ENCODE results near the gene POLR2E.
A peak's percentile ranks its signal among the peaks of the same experiment; 100 is the strongest.
"Not testable (repeated sequence)": the region's sequence is repeated elsewhere in the genome, so short reads cannot be mapped to it uniquely, and the experiment has no call there.

The POLR2E gene

DNA sequence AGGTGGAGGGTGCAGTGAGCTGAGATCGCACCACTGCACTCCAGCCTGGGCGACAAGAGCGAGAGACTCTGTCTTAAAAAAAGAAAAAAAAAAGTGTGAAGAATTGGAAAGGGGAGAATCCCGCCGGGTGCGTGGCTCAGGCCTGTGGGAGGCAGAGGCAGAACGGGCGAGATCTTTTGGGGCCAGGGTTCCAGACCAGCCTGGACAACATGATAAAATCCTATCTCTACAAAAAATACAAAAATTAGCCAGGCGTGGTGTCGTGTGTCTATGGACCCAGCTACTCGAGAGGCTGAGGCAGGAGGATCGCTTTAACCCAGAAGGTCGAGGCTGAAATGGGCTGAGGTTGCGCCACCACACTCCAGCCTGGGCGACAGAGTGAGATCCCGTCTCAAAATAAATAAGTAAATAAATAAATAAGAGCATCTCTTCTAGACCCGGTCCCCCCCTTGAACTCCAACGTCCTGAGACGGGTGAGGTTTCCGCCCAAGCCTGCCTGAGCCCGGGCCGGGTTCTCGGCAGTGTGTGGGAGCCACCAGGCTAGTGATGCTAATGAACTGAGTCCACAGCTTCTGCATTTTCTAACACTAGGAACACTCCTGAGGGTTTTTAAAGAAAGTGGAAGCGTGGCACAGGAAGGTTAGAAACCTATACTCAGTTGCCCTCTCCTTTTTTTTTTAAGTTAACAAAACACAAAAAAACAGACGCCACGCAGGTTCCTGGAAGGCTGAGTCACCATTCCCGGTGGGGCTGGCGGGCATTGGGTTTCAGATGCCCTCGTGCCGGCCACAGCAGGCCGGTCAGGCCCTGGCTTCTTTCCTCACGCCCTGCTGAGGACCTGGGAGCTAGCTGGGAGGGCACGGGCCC is 30.7 kb upstream of the POLR2E start:
- no peak for DNase-seq

GRCh38 chr19:1123885-1124677 is 28.9 kb upstream of the POLR2E start:
- DNase-seq: no peak

DNA sequence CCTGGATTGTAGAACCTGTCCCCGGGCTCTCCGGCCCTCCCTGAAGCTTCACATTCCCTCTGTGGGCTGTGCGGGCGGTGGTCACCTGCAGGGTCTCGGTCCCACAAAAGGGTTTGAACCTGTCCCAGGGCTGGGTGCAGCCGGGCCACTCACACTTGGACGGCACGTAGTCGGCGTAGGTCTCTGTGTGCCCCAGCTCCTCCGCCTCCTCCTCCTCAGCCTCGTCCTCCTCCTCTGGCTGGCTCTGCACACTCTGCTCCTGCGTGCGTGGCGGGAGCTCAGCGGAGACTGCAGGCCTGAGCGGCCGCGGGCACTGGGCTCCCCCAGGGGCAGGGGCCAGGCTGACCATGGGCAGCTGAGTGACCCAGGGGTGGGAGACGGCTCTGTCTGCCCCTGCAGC is 28.2 kb upstream of the POLR2E start:
- no peak for DNase-seq

- DNase-seq: no peak
Measured at GRCh38 chr19:1122972-1123363, 27.8 kb upstream of the POLR2E start.

GRCh38 chr19:1122021-1122971 is 27.1 kb upstream of the POLR2E start:
- DNase-seq: no peak

- no peak for DNase-seq
Measured at GRCh38 chr19:1121395-1121794, 26.2 kb upstream of the POLR2E start.

DNA sequence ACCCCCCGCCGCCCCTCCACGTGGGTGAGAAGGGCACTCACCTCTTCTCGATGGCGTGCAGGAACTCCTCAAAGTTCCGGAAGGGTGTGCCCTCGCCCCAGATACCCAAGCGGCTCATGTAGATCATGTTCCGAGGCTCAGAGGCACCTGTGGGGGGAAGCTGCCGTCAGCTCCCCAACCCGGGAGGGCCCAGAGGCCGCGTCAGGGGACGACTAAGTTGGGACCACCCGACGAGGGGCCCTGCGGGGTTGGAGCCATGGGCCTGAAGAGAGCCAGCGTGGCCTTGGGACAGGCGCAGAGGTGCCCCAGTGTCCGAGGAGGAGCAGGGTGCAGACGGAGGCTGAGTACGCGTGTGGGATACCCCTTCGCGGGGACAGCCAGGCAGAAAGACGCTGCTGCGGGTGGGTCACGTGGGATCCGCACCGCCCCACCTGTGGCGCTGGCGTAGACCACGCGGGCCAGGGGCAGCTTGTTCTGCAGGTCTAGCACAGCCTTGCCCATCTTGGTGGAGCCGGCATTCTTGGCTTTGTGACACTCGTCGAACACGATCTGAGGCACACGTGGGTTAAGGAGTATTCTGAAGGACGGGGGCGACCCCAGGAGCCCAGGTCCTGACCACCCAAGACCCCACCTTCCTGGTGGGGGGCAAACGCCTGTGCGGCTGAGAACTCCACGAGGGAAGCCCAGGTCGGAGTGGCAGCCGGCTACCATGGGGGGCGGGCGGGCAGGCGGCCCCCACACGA is 24.5 kb upstream of the POLR2E start:
- DNase-seq: no peak

DNA sequence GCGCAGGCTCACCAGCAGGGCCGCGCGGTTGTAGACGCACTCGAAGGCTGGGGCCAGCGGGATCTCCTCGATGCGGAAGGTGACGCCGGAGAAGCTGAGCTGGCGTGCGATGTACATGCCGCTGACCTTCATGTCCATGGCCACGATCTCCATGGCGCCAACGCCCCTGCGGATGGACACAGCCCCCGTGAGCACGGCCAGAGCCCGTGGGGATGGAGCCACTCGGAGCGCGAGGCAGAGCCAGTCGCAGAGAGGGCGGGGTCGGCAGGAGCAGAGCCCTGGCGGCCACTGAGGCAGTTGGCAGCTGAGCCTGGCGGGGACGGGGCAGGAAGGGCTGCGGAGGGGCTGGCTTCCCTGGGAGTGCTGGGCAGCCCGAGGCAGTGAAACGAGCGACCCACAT is 23.8 kb upstream of the POLR2E start:
- DNase-seq: no peak

GRCh38 chr19:1117654-1118053 is 22.5 kb upstream of the POLR2E start:
- DNase-seq: no peak

DNA sequence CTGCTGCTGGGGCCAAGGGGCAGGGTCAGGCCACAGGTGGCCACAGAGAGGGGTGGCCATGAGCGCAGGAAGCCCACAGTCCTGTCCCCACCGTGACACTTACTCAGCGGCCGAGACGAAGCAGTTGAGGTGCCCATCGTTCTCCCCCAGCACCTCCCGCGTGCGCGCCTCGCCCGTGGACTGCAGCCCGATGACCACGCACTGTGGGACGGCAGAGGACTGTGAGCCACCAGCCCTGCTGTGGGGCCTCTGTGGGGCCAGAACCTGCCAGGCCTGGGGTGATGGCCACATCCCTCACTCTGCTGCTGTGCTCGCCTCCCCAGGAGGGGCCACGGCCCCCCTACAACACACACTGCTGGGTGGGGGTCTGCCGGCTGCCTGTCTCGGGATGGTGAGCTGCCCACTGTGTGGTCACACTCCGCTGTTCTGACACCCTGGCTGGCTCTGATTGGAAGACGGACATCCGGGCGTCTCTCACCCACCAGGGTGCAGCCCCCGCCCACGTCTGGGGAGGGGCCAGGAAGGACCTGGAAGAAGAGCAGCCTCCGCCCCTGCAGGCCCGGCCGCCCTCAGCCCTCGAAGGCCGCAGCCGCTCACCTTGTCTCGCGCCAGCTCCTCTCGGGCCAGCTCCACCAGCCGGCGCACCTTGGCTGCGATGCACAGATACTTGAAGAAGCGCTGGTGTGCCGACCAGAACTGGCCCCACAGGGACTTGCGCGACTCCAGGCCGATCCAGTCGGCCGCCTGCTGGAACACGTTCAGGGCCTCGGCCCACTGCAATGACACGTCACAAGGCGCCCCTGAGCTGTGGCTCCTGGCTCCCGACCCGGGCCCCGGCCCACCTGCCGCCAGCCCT is 21.8 kb upstream of the POLR2E start:
- no peak for DNase-seq

GRCh38 chr19:1115646-1116420 is 20.7 kb upstream of the POLR2E start:
- DNase-seq: no peak

DNA sequence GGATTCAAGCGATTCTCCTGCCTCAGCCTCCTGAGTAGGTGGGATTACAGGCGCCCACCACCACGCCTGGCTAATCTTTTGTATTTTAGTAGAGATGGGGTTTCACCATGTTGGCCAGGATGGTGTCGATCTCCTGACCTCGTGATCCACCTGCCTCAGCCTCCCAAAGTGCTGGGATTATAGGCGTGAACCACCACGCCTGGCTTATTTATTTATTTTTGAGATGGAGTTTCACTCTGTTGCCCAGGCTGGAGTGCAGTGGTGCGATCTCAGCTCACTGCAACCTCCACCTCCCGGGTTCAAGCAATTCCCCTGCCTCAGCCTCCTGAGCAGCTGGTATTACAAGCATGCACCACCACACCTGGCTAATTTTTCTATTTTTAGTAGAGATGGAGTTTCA is 19.6 kb upstream of the POLR2E start:
- not testable (repeated sequence) for DNase-seq

GRCh38 chr19:1113986-1114483 is 18.9 kb upstream of the POLR2E start:
- no peak for DNase-seq

GRCh38 chr19:1113030-1113985 is 18.1 kb upstream of the POLR2E start:
- peak; percentile 71 for DNase-seq

- DNase-seq: no peak
Measured at GRCh38 chr19:1112268-1113029, 17.3 kb upstream of the POLR2E start.

DNA sequence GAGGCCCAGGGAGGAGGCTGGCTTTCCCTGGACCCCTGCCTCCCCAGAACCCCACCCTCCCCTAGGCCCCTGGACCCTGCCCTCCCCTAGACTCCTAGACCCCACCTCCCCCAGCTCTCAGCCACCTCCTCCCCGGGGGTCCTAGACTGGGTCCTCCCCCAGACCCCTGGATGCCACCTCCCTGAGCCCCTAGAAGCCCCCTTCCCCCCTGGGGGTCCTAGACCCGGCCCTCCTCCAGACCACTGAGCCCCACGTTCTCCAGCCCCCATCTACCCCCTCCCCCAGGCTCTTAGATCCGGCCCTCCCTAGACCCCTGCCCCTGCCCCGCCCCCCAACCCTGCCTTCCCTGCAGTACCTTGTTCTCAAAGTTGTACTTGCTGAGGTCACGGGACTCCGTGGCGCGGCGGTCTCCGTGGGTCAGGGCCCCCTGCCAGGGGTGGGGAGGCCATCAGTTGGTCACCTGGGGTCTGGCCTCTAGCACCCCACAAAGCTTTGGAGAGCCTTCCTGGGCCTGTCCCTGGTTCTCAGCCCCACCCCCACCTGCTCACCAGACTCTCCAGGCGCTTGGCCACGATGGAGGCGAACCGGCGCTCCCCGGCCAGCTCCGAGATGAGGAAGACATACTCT is 16.6 kb upstream of the POLR2E start:
- DNase-seq: no peak

GRCh38 chr19:1110809-1111640 is 15.8 kb upstream of the POLR2E start:
- DNase-seq: no peak

Measured in DMS 273 treated with DMSO at 0.1 percent for 48 hours (cell line).